Activated B cell treated with CpG ODN at 0.5 μM for 24 hours (primary cell): ENCODE data around the gene CNTNAP5. TPM values are rescaled to one million over a fixed set of nuclear protein-coding genes. Genes with fewer than 3 reads are reported as not detected.

ENCODE experiments used
- ATAC-seq: fragments of 200-7000 bp; cut with Tn5 transposase; one replicate; pipeline ENCODE4 v1.10.0; 2021; ENCODE audit warnings: low read depth, mild to moderate bottlenecking, moderate library complexity
- CTCF ChIA-PET: fragments of 350-600 bp; sonication (Branson Sonifier 250); formaldehyde crosslinking; loops from one replicate; lab custom pipeline; 2021; ENCODE audit warnings: antibody characterized with exemption; lab: Charles Lee
- POLR2A ChIA-PET: fragments of 350-600 bp; sonication (Branson Sonifier 250); formaldehyde crosslinking; loops from one replicate; lab custom pipeline; 2021; ENCODE audit warnings: antibody characterized with exemption; lab: Charles Lee
- DNase-seq: peaks from one replicate; pipeline ENCODE4 v3.0.0; 2022
- H3K27ac Mint-ChIP-seq: one replicate; pipeline ENCODE4 v1.8.0; 2020; ENCODE audit warnings: mixed read lengths
- H3K27me3 Mint-ChIP-seq: one replicate; pipeline ENCODE4 v1.8.0; 2021; ENCODE audit warnings: mixed read lengths
- H3K36me3 Mint-ChIP-seq: one replicate; pipeline ENCODE4 v1.8.0; 2021; ENCODE audit warnings: low read depth, mixed read lengths
- H3K4me1 Mint-ChIP-seq: one replicate; pipeline ENCODE4 v1.8.0; 2021; ENCODE audit warnings: mixed read lengths
- H3K4me3 Mint-ChIP-seq: one replicate; pipeline ENCODE4 v1.8.0; 2020; ENCODE audit warnings: mild to moderate bottlenecking, mixed read lengths
- H3K9me3 Mint-ChIP-seq: one replicate; pipeline ENCODE4 v1.8.0; 2020; ENCODE audit warnings: mixed read lengths
- intact Hi-C: fragments of 100-400 bp; cut with micrococcal nuclease; formaldehyde crosslinking; loops from one replicate; pipeline ENCODE4 v1.15.1; 2024
- total RNA-seq: library from RNA; stranded (reverse); gene quantifications from 2 replicates; pipeline ENCODE4 v1.2.3, GENCODE V29; 2022
- TF ChIP-seq, protein P1 (sequence below): fragments of 200-600 bp; IDR thresholded peaks from one replicate; pipeline ENCODE4 v1.8.0; 2022; ENCODE audit warnings: antibody characterized with exemption, mild to moderate bottlenecking

The CNTNAP5 gene
- total RNA-seq, 1 donor from 2014 or later, result not detected

DNA sequence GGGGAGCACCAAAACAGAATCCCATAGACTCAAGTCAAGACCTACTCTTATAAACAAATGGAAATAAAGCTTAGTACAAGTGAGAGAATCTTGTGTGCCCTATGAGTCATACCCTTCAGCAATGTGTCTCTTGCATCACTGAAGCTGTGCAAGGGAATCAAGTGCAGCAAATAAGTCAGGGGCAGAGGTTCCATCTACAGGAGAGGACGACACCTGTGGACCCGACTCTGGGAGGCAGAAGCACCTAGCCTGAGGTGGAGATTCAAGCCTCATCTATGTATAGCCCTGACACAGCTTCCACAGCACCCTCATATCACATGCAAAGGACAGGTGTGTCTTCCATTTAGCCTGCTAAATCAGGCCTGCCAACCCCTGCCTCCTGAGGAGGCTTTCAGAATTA lies 298.2 kb downstream of the CNTNAP5 start:
- no peak for DNase-seq
- POLR2A ChIA-PET, result no interaction called here

DNA sequence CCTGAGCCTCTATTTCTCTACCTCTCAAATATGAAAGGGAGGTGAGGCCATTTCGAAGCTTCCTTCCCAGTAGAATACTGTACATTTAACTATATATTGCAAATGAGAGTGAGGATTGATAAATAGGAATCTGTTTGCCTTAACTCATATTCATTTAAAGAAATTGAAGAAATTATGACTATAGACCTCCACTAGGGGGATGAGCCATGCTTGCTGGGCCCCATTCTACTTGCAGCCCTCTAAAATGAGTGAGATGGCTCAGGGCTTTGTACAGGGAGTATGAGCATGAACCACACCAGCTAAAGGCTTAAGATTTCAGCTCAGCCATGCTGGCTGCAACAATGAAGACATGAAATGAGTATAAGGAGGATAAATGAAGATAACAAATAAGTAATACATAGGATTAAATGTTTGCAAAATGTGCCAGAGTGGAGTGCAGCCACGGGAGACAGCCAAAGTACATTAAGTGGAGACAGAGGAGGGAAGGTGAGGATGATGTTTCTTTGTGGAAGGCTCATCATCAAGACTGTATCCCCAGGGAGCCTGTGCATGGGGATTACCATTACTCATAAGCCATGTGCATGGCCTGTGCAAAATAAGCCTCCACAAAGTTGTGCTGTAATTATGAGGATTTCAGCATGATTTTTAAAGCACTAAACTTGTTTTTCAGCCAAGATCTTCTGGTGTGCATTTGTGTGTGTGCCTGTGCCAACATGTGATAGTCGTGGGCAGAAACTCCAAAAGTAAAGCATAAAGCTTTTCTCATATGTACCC lies 300.8 kb downstream of the CNTNAP5 start:
- DNase-seq, result no peak
- ChIA-PET POLR2A (no interaction called here), CTCF (interaction anchor here (1.1 kb wide), 1 partner anchor 11 kb away, joined by 3 read pairs; no protein-coding TSS in a partner anchor)
- H3K4me1 Mint-ChIP-seq, result no peaks in the 10 kb centered on the region
- H3K36me3 Mint-ChIP-seq, result no peaks in the 10 kb centered on the region
- no peak overlapping the region for H3K4me3 Mint-ChIP-seq
- intact Hi-C loops, result no loop called here
- no peaks in the 10 kb centered on the region for H3K27me3 Mint-ChIP-seq
- H3K9me3 Mint-ChIP-seq, result peaks cover 5% of the 10 kb centered on the region
- no peak overlapping the region for H3K27ac Mint-ChIP-seq
- TF ChIP-seq, protein P1, sequence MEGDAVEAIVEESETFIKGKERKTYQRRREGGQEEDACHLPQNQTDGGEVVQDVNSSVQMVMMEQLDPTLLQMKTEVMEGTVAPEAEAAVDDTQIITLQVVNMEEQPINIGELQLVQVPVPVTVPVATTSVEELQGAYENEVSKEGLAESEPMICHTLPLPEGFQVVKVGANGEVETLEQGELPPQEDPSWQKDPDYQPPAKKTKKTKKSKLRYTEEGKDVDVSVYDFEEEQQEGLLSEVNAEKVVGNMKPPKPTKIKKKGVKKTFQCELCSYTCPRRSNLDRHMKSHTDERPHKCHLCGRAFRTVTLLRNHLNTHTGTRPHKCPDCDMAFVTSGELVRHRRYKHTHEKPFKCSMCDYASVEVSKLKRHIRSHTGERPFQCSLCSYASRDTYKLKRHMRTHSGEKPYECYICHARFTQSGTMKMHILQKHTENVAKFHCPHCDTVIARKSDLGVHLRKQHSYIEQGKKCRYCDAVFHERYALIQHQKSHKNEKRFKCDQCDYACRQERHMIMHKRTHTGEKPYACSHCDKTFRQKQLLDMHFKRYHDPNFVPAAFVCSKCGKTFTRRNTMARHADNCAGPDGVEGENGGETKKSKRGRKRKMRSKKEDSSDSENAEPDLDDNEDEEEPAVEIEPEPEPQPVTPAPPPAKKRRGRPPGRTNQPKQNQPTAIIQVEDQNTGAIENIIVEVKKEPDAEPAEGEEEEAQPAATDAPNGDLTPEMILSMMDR, result no peak
- ATAC-seq, result no peak

More for the DNA sequence above, 298.2 kb downstream of the CNTNAP5 start:
- CTCF ChIA-PET, result no interaction called here
- no peaks in the 10 kb centered on the region for H3K36me3 Mint-ChIP-seq
- no peak overlapping the region for H3K27ac Mint-ChIP-seq
- no peak for ATAC-seq
- TF ChIP-seq, protein P1, result no peak
- intact Hi-C loops, result no loop called here
- H3K4me3 Mint-ChIP-seq, result no peak overlapping the region
- no peaks in the 10 kb centered on the region for H3K4me1 Mint-ChIP-seq
- H3K27me3 Mint-ChIP-seq, result no peaks in the 10 kb centered on the region
- H3K9me3 Mint-ChIP-seq, result no peaks in the 10 kb centered on the region

GRCh38 chr2:124327303-124327702 lies 302.2 kb downstream of the CNTNAP5 start:
- TF ChIP-seq, protein P1, result no peak
- Mint-ChIP-seq H3K4me3 (no peak overlapping the region), H3K4me1 (no peaks in the 10 kb centered on the region), H3K9me3 (peaks cover 5% of the 10 kb centered on the region), H3K27ac (no peak overlapping the region), H3K27me3 (no peaks in the 10 kb centered on the region), H3K36me3 (no peaks in the 10 kb centered on the region)
- ATAC-seq (no peak), DNase-seq (no peak)
- intact Hi-C loops, result no loop called here
- POLR2A ChIA-PET, result no interaction called here
- CTCF ChIA-PET, result no interaction called here

DNA sequence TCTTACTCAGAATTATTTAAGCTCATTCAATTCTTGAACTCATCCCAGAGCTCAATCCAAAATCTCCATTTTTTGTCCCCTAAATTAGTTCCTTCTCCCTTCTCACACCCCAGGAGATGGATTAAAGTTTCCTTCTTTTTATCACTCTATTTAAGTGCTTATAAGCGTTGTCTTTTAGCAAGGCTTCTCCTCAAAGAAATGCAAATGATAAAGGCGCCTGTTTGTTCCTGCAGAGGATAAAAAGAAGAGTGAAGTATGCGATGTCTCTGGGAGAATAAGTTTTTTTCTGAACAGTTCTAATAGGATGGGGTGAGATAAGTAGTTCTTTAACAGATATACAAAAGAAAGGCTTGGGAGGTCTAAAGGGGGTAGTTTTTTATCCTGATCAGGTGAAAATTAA lies 303.3 kb downstream of the CNTNAP5 start:
- ChIA-PET POLR2A (no interaction called here), CTCF (no interaction called here)
- Mint-ChIP-seq H3K36me3 (no peaks in the 10 kb centered on the region), H3K4me1 (no peaks in the 10 kb centered on the region), H3K27me3 (no peaks in the 10 kb centered on the region), H3K9me3 (peaks cover 5% of the 10 kb centered on the region), H3K27ac (no peak overlapping the region), H3K4me3 (no peak overlapping the region)
- ATAC-seq (no peak), DNase-seq (no peak)
- TF ChIP-seq, protein P1, result no peak
- intact Hi-C loops, result no loop called here

DNA sequence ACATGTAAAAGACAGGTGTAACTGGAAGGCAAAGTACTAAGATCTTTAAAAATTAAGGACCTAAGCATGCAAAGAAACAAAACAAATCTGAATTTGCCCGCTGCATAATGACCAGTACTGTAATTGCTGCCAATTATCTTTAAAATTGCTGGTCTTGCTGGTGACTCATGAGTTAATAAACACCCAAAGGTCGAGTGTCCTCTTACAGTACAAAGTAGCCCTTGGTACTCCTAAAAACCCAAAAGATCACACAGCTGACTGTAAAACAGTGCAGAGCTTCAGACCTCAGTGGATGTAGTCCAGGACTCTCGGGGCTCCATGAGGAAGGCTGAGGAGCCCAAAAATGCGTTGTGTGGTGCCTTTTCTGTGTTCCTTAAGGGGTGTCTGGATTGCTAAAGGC lies 308.7 kb downstream of the CNTNAP5 start:
- no peaks in the 10 kb centered on the region for H3K27me3 Mint-ChIP-seq
- intact Hi-C loops, result no loop called here

More for the DNA sequence above, 308.7 kb downstream of the CNTNAP5 start:
- Mint-ChIP-seq H3K27ac (no peak overlapping the region), H3K4me3 (no peak overlapping the region), H3K4me1 (no peaks in the 10 kb centered on the region), H3K36me3 (no peaks in the 10 kb centered on the region), H3K9me3 (peaks cover 10% of the 10 kb centered on the region)
- ATAC-seq, result no peak
- TF ChIP-seq, protein P1, result no peak
- ChIA-PET CTCF (no interaction called here), POLR2A (no interaction called here)
- no peak for DNase-seq
